Stimulated activated CD4-positive, alpha-beta T cell treated with anti-CD3 and anti-CD28 coated beads, Interleukin-4, amount 100 ng/mL, for 4 hours (primary cell): ENCODE results near the gene MAP4K1.

Experiments used
- DNase-seq, 2 experiments: peaks; one replicate each; pipeline ENCODE4 v3.0.0-alpha.2; 2020

MAP4K1 gene

GRCh38 chr19:38617764-38618589 is at the start of gene MAP4K1:
TSS of gene MAP4K1 (minus strand) at chr19:38617953. CDS start at chr19:38617895, 58 bp downstream.
- peak; percentile 57 to 70 for DNase-seq

GRCh38 chr19:38666663-38667511 is 49.1 kb upstream of the MAP4K1 start:
- peak in 1 of 2 experiments; percentile 39 for DNase-seq

- no peak for DNase-seq
Measured at GRCh38 chr19:38665950-38666662, 48.4 kb upstream of the MAP4K1 start.

- DNase-seq, result no peak
Measured at GRCh38 chr19:38665219-38665931, 47.6 kb upstream of the MAP4K1 start.

GRCh38 chr19:38664503-38665211 is 46.9 kb upstream of the MAP4K1 start:
- DNase-seq, result no peak

GRCh38 chr19:38663957-38664502 is 46.3 kb upstream of the MAP4K1 start:
- no peak for DNase-seq

- DNase-seq, result no peak
Measured at GRCh38 chr19:38663156-38663651, 45.5 kb upstream of the MAP4K1 start.

- no peak for DNase-seq
Measured at GRCh38 chr19:38662537-38663155, 44.9 kb upstream of the MAP4K1 start.

GRCh38 chr19:38661996-38662395 is 44.2 kb upstream of the MAP4K1 start:
- no peak for DNase-seq

GRCh38 chr19:38661136-38661535 is 43.4 kb upstream of the MAP4K1 start:
- DNase-seq, result no peak

- DNase-seq, result no peak
Measured at GRCh38 chr19:38660724-38661123, 43.0 kb upstream of the MAP4K1 start.

GRCh38 chr19:38658462-38659306 is 40.9 kb upstream of the MAP4K1 start:
- DNase-seq, result no peak

- no peak for DNase-seq
Measured at GRCh38 chr19:38657633-38658222, 40.0 kb upstream of the MAP4K1 start.

GRCh38 chr19:38656171-38656981 is 38.6 kb upstream of the MAP4K1 start:
- DNase-seq, result peak in 1 of 2 experiments; percentile 51

- peak; percentile 24 for DNase-seq
Measured at GRCh38 chr19:38655148-38655824, 37.5 kb upstream of the MAP4K1 start.

- DNase-seq, result no peak
Measured at GRCh38 chr19:38654628-38655055, 36.9 kb upstream of the MAP4K1 start.

- no peak for DNase-seq
Measured at GRCh38 chr19:38653028-38653571, 35.3 kb upstream of the MAP4K1 start.
